Stimulated activated CD8-positive, alpha-beta memory T cell treated with anti-CD3 and anti-CD28 coated beads, Interleukin-4, amount 100 ng/mL, for 4 hours (primary cell): ENCODE measurements around the gene RAMP3.
"Not testable (repeated sequence)": the region's sequence is repeated elsewhere in the genome, so short reads cannot be mapped to it uniquely, and the experiment has no call there.

ENCODE experiments used
- DNase-seq, 2 donors: peaks; one replicate each; pipeline ENCODE4 v3.0.0-alpha.2; 2020; ENCODE audit warnings: low read depth in 2 of 2, low spot score in 1 of 2

Gene RAMP3

GRCh38 chr7:45156516-45157272, 897 bp upstream of the RAMP3 start:
- no peak for DNase-seq

GRCh38 chr7:45157286-45157652, 322 bp upstream of the RAMP3 start:
- DNase-seq, result no peak

- no peak for DNase-seq
These were observed 880 bp downstream of the RAMP3 start for GRCh38 chr7:45158471-45158870.

DNA sequence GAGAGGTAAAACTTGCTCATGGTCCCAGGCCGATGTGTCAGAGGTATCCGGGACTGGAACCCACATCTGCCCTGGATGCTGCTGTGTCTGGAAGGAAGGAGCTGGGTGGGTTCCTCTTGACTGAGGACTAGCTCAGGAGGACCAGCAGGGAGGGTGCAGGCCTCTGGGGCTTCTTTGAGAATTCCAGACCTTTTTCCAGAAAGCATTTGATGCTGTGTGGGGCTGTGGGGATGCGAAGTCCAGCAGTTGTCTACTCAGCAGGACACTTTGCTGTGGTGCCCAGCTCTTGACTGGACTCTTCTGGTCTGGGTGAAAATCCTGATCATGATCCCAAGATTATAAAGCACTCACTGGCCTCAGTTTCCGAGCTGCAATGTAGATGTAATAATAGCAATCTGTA, 1.7 kb downstream of the RAMP3 start:
- DNase-seq, result no peak

GRCh38 chr7:45160417-45160881, 2.9 kb downstream of the RAMP3 start:
- DNase-seq, result no peak

DNA sequence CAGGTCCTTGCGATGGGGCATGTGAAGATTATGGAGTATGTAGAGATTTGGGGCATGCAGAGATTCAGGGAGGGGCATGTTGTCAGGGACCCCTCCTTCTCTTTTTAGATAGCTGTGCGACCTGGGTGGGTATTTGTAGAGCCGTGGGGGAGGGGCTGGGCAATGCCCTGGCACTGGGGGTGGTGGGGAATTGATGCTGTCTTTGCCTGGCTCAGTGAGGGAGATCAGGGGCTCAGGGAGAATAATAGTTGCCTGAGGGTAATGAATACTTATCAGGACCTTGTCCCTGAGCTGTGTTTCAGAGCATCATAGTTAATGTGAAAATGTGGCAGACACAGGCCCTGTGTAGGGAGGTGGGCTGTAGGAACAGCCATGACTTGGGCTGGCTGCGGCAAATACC, 3.5 kb downstream of the RAMP3 start:
- no peak for DNase-seq

DNA sequence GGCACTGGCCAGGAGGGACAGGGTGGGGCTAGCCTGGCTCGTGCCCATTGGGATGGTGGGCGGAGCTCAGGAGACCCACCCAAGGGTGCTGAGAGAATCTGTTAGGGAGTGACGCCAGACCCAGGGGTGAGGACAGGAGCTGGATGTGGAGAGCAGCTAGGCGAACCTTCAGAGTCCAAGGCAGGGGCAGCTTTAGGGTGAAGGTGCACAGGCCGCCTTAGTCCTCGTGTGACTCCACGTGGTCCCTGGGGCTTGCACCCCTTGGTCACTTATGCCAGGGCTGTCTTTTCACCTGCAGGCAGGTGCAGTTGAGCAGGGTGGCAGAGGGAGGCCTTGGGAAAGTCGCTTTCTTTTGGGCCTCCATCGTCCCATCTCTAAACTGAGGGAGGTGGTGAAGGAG, 4.3 kb downstream of the RAMP3 start:
- DNase-seq, result no peak

DNA sequence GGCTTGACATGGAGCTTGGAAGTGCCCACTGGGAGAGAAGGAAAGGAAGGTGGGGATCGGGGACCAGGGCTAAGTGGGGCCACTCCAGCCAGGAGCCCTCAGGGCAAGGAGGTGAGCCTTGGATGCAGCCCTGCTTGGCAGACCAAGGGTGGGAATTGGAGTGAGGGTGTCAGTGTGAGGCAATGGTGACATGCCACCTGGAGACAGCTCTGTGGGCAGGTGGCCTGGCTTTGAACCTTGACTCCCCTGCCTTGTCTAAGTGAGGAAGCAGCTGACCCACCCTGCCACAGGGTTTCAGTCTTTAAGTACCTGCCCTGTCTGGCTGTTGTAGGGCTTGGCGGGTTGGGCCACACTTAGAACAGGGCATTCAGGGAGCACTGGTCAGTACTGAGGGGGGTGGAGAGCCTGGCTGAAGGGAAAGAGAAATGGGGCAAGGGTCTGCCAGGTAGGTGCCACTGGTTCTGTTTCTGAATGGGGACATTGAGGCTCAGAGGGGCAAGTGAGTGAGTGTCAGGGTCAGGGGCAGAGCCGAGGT, 4.8 kb downstream of the RAMP3 start:
- no peak for DNase-seq

GRCh38 chr7:45162943-45163691, 5.5 kb downstream of the RAMP3 start:
- DNase-seq, result no peak

DNA sequence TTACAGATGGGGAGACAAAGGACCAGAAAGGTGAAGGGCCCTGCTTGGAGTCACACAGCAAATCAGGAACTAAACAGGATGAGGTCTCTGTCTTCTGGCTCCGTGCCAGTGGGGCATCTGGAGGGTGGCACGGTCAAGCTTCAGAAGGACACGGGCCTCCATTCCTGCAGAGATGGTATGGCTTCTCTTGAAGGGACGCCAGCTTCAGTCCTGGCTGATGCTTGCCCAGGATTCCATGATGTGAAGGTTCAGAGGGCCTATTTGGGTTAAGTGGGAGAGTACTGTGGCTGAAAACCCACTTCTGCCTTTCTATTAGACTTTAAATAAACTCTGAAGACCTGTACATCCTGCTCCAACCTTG, 6.1 kb downstream of the RAMP3 start:
- no peak for DNase-seq

DNA sequence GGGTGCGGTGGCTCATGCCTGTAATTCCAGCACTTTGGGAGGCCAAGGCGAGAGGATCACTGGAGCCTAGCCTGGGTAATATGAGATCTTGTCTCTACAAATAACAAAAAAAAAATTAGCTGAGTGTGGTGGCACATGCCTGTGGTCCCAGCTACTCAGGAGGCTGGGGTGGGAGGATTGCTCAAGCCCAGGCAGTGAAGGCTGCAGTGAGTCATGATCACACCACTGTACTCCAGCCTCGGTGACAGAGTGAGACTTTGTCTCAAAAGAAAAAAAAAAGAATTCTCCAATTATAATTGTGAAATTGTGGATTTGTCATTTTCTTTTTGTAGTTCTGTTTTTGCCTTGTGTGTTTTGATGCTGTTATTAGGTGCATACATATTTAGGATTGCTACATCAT, 6.7 kb downstream of the RAMP3 start:
- DNase-seq, result not testable (repeated sequence)

DNA sequence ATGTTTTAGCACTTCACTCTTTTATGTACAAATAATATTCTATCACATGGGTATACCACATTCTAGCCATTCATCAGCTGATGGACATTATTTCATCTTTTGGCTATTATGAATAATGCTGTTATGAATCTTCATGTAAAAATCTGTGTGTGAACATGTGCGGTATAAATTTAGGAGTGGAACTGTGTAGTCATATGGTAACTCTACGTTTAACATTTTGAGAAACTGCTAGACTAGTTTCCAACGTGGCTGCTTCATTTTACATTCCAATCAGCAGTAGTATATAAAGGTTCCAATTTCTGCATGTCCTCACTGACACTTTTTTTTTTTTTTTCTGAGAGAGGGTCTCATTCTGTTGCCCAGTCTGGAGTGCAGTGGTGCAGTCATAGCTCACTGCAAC, 8.3 kb downstream of the RAMP3 start:
- DNase-seq, result no peak

DNA sequence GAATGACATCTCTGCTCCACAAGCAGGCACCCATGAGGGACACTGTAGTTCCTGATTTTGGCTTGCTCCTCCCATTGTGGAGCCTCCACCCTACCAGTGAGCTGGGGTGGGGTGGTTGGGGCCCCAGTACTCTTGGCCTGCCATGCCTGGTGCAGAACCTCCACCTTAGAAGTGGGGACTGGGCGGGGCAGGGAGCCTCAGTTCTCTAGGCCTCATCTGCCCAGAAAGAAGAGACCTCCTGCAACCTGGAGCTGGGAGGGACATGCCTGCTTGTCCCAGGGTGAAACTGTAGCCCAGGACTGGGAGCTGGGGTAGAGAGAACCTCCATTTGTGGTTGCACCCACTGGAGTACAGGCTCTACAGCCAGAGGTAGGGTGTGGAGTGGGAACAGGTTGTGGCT, 14.4 kb downstream of the RAMP3 start:
- DNase-seq, result no peak

DNA sequence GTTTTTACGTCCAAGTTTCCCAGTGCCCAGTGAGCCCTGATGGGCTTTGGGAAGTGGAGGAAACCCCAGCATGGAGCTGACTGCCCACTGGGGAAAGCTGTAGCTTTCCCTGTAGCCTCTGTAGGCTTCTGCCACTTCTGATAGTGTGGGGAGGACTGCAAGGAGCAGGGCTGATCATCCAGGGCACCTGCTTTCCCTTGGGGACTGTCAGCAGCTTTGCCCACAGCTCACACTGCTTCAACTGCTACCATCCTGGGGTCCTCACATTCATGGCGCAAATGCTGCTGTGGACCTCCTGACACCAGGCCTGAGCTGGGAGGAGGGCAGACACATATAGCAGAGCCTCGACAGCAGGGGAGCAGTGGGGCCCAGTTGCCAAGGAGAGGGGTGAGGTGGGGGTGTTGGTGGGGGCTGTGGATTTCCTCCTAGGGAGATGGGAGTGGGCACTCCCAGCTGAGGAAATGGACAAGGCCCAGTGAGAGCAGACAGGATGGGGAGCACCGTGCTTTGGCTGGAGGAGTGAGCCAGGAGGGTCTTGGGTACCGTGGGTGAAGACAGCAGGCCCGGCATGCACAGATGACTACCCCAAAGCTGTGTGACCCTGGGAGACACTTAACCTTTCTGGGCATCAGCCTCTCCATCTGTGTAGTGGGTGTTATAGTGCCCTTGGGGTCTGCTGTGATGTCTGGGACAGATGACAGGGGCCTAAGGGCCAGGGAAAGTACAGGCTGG, 16.2 kb downstream of the RAMP3 start:
- no peak for DNase-seq

GRCh38 chr7:45174328-45174610, 16.7 kb downstream of the RAMP3 start:
- DNase-seq, result no peak

DNA sequence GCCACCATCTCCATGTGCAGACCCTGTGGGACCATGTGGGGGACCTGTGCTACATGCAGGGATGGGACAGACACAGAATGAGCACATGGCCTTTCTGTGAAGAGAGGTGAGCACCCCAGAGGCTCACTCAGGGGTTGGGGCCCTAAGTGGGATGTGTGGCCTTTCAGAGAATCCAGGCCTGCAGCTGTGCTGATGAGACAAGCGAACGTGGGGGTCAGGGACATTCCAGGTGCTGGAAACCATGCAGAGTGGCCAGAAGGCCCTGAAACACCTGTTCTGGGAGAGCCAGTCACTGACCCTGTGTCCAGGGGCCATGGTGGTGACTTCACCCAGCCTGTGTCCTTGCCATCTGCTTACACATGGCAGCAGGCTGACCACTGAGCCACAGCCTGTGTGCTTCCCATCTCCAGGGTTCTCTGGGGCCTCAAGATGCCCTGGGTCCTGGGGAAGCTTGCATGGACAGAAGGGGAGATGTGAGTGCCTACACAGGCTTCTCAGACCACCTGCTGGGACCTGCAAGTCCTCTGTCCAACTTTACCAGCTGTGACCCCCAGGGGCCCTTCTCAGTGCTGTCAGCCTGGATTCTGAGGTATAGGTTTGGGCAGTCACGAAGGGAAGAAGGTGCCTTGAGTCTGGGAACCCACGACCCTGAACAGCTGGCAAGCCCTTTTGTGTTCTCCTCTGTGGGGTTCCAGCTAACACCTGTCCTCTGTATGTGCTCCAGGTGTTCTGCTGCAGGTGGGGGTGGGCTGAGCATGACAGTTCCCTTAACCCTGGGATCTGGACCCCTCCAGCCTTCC, 17.6 kb downstream of the RAMP3 start:
- no peak for DNase-seq

DNA sequence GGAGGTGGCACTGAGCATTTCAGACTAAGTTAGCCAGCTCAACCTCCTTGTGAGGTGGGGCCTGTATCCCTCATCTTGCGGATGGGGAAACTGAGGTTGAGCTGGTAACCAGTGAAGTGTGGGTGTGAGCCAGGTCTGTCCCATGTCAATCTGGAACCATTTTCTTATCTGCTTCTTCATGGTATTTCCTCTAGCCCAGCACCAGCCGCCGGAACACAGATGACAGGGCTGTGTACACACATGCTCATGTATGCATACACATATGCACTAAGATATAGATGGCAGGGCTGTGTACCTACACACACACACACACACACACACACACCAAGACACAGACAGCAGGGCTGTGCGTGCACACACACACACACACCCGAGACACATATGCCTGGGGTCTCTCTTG, 18.5 kb downstream of the RAMP3 start:
- no peak for DNase-seq

- DNase-seq, result no peak
These were observed 19.5 kb downstream of the RAMP3 start for GRCh38 chr7:45176886-45177731.

DNA sequence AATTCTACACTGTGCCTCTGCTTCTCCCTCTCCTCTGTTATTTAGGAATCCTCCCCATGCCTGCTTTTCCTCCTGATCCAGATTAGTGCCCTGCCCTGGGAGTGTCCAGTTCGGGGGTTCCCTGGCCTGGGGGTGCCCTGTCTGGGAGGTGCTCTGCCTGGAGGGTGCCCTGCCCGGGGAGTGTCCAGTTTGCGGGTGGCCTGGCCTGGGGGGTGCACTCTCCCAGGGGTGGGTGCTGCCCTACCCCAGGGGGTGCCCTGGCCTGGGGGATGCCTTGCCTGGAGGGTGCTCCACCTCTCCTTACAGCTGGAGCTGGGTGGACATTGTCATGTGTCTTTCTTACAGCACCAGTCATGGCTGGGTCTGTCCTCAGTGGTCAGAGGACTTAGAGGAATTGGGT, 20.2 kb downstream of the RAMP3 start:
- no peak for DNase-seq
